PC-3 (cell line): Measurements from ENCODE around the gene TMEM214. TPM values are rescaled to one million over a fixed set of nuclear protein-coding genes. Genes with fewer than 3 reads are reported as not detected.

Source experiments
- ATAC-seq: fragments of 200-7000 bp; cut with Tn5 transposase; 2 replicates; pipeline ENCODE4 v1.9.1; 2020; ENCODE audit warnings: mild to moderate bottlenecking, moderate library complexity
- BruUV-seq: library from RNA; stranded (reverse); fragments of 400-500 nt; replicated peaks from 2 replicates; lab custom pipeline; 2021; lab: Mats Ljungman, UMichigan
- CTCF ChIA-PET: fragments of 300-600 bp; sonication (Branson Sonifier 250); formaldehyde crosslinking; loops from one replicate; lab custom pipeline; 2022; ENCODE audit warnings: antibody characterized with exemption; lab: Charles Lee
- POLR2A ChIA-PET: fragments of 300-600 bp; sonication (Branson Sonifier 250); formaldehyde crosslinking; loops from one replicate; lab custom pipeline; 2022; ENCODE audit warnings: antibody characterized with exemption; ENCODE audit not compliant: unreplicated experiment; lab: Charles Lee
- DNase-seq: peaks from one replicate; pipeline ENCODE4 v3.0.0-alpha.2; 2015
- H2AFZ ChIP-seq: fragments of 300-600 bp; sonication (generic); 2 replicates; pipeline ENCODE4 v1.6.0; 2016; ENCODE audit warnings: antibody characterized with exemption, low read length
- H3F3A ChIP-seq: fragments of 300-600 bp; sonication (generic); one replicate; pipeline ENCODE4 v1.6.0; 2017; ENCODE audit warnings: antibody characterized with exemption, low read length, control low read depth, mild to moderate bottlenecking; ENCODE audit not compliant: unreplicated experiment
- H3K27ac ChIP-seq: fragments of 300-600 bp; sonication (generic); 2 replicates; pipeline ENCODE4 v1.5.1; 2016; ENCODE audit warnings: mild to moderate bottlenecking, low read length
- H3K27me3 ChIP-seq: fragments of 300-600 bp; sonication (generic); 2 replicates; pipeline ENCODE4 v1.6.1; 2016; ENCODE audit warnings: low read length, mixed read lengths
- H3K36me3 ChIP-seq: fragments of 300-600 bp; sonication (generic); 2 replicates; pipeline ENCODE4 v1.6.1; 2016; ENCODE audit warnings: low read depth, mixed run types, low read length, mixed read lengths
- H3K4me1 ChIP-seq: fragments of 300-600 bp; sonication (generic); 2 replicates; pipeline ENCODE4 v1.5.1; 2016; ENCODE audit warnings: low read length; ENCODE audit not compliant: insufficient read depth
- H3K4me2 ChIP-seq: fragments of 300-600 bp; sonication (generic); 2 replicates; pipeline ENCODE4 v1.6.0; 2016; ENCODE audit warnings: low read length
- H3K4me3 ChIP-seq: fragments of 300-600 bp; sonication (generic); 2 replicates; pipeline ENCODE4 v1.5.1; 2016; ENCODE audit warnings: mild to moderate bottlenecking, low read length, mixed read lengths
- H3K79me2 ChIP-seq: fragments of 300-600 bp; sonication (generic); 2 replicates; pipeline ENCODE4 v1.6.1; 2017; ENCODE audit warnings: low read length, mixed read lengths
- H3K9ac ChIP-seq: fragments of 300-600 bp; sonication (generic); 2 replicates; pipeline ENCODE4 v1.6.0; 2016; ENCODE audit warnings: mild to moderate bottlenecking, low read length
- H3K9me2 ChIP-seq: fragments of 300-600 bp; sonication (generic); replicated peaks from 2 replicates; pipeline ENCODE4 v1.6.1; 2016; ENCODE audit warnings: mixed run types, low read length, mixed read lengths
- H3K9me3 ChIP-seq: fragments of 300-600 bp; sonication (generic); 2 replicates; pipeline ENCODE4 v1.6.1; 2016; ENCODE audit warnings: low read length, mixed read lengths
- H4K20me1 ChIP-seq: fragments of 300-600 bp; sonication (generic); 2 replicates; pipeline ENCODE4 v1.6.1; 2016; ENCODE audit warnings: low read length, mixed read lengths
- CTCF ChIP-seq: fragments of 300-600 bp; sonication (generic); conservative IDR thresholded peaks from 2 replicates; pipeline ENCODE4 v1.5.1; 2017; ENCODE audit warnings: antibody characterized with exemption, low read depth, mild to moderate bottlenecking, low read length
- EZH2 ChIP-seq: fragments of 300-600 bp; sonication (generic); IDR thresholded peaks from one replicate; pipeline ENCODE4 v1.6.1; 2017; ENCODE audit warnings: antibody characterized with exemption, mild to moderate bottlenecking, low read length; ENCODE audit not compliant: unreplicated experiment
- EZH2phosphoT487 ChIP-seq: fragments of 300-600 bp; sonication (generic); IDR thresholded peaks from 2 replicates; pipeline ENCODE4 v1.6.1; 2018; ENCODE audit warnings: mild to moderate bottlenecking, antibody characterized with exemption, low read length, borderline replicate concordance
- intact Hi-C: fragments of 100-400 bp; cut with micrococcal nuclease; formaldehyde crosslinking; loops from 2 replicates; pipeline ENCODE4 v1.9.0; 2023
- total RNA-seq: library from RNA; depleted of rRNA; stranded (reverse); fragments of >200 nt; gene quantifications from 2 replicates; pipeline ENCODE4 v1.2.3, GENCODE V29; 2014

TMEM214 gene
- total RNA-seq, 1 experiment from 2014 or later: 43.0 TPM

DNA sequence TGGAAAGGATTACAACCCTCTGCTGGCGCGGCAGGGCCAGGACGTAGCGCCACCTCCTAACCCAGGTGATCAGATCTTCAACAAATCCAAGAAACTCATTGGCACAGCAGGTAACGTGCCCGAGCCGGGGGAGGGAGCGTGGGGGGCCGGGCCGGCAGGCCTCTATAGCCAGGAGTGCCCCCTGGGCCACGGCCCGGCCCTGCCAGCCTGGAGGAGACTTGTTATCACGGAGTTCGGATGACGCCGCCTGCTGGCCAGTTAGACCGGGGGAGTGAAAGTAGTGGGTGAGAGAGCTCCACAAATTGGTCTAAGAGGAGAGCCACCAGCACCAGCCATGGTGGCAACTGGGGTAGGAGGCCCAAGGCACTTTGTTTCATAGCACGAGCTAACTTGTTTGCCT, 8.6 kb upstream of the TMEM214 start:
- intact Hi-C loops: no loop called here
- POLR2A ChIA-PET: no interaction called here
- Histone ChIP-seq H3K9ac (no peak overlapping the region), H3K27me3 (no peaks in the 10 kb centered on the region), H3K4me2 (no peak overlapping the region), H3K4me1 (peaks cover 30% of the 10 kb centered on the region), H3K9me2 (no peaks in the 10 kb centered on the region), H3F3A (peaks cover 6% of the 10 kb centered on the region), H3K9me3 (no peaks in the 10 kb centered on the region), H3K27ac (no peak overlapping the region), H3K4me3 (no peak overlapping the region), H3K79me2 (no peaks in the 10 kb centered on the region), H2AFZ (no peak overlapping the region), H4K20me1 (no peaks in the 10 kb centered on the region), H3K36me3 (peaks cover 5% of the 10 kb centered on the region; the same call in 1 of the 2 replicates)
- CTCF ChIA-PET: no interaction called here
- ATAC-seq (no peak), DNase-seq (no peak)
- no TSS peak for BruUV-seq
- peak; percentile 33; the same call in 1 of the 2 replicates for TF ChIP-seq CTCF
- no peak for TF ChIP-seq EZH2

GRCh38 chr2:27024812-27025211, 8.0 kb upstream of the TMEM214 start:
- DNase-seq (no peak), ATAC-seq (no peak)
- no TSS peak for BruUV-seq
- Histone ChIP-seq H3K27ac (no peak overlapping the region), H3K79me2 (no peaks in the 10 kb centered on the region), H3K4me1 (peaks cover 27% of the 10 kb centered on the region), H3K9ac (no peak overlapping the region), H3K4me3 (no peak overlapping the region), H3F3A (peaks cover 6% of the 10 kb centered on the region), H3K36me3 (peaks cover 5% of the 10 kb centered on the region; the same call in 1 of the 2 replicates), H3K9me2 (no peaks in the 10 kb centered on the region), H2AFZ (no peak overlapping the region), H3K4me2 (no peak overlapping the region), H3K9me3 (no peaks in the 10 kb centered on the region), H4K20me1 (no peaks in the 10 kb centered on the region), H3K27me3 (no peaks in the 10 kb centered on the region)
- TF ChIP-seq CTCF: no peak
- no peak for TF ChIP-seq EZH2
- intact Hi-C loops: no loop called here
- POLR2A ChIA-PET: no interaction called here
- CTCF ChIA-PET: no interaction called here

GRCh38 chr2:27025281-27025800, 7.4 kb upstream of the TMEM214 start:
- H3F3A ChIP-seq: peaks cover 6% of the 10 kb centered on the region
- intact Hi-C loops: no loop called here
- ATAC-seq: no peak
- no peaks in the 10 kb centered on the region for H4K20me1 ChIP-seq
- H3K36me3 ChIP-seq: peaks cover 5% of the 10 kb centered on the region; the same call in 1 of the 2 replicates
- H3K4me1 ChIP-seq: peaks cover 22% of the 10 kb centered on the region
- no TSS peak for BruUV-seq
- no peak for TF ChIP-seq CTCF
- TF ChIP-seq EZH2phosphoT487: no peak
- no peak for TF ChIP-seq EZH2
- H2AFZ ChIP-seq: no peak overlapping the region
- CTCF ChIA-PET: no interaction called here
- H3K9me3 ChIP-seq: no peaks in the 10 kb centered on the region
- POLR2A ChIA-PET: no interaction called here
- no peak overlapping the region for H3K4me2 ChIP-seq
- no peak for DNase-seq
- no peaks in the 10 kb centered on the region for H3K79me2 ChIP-seq
- no peak overlapping the region for H3K27ac ChIP-seq
- no peak overlapping the region for H3K9ac ChIP-seq
- H3K9me2 ChIP-seq: no peaks in the 10 kb centered on the region
- H3K4me3 ChIP-seq: no peak overlapping the region
- no peaks in the 10 kb centered on the region for H3K27me3 ChIP-seq
